ENCODE results near the gene CST5. TPM values are rescaled to one million over a fixed set of nuclear protein-coding genes. Genes with fewer than 3 reads are reported as not detected.
"Not testable (repeated sequence)": the region's sequence is repeated elsewhere in the genome, so short reads cannot be mapped to it uniquely, and the experiment has no call there.

The CST5 gene
- total RNA-seq, 2 experiments from 2014 or later = not detected

DNA sequence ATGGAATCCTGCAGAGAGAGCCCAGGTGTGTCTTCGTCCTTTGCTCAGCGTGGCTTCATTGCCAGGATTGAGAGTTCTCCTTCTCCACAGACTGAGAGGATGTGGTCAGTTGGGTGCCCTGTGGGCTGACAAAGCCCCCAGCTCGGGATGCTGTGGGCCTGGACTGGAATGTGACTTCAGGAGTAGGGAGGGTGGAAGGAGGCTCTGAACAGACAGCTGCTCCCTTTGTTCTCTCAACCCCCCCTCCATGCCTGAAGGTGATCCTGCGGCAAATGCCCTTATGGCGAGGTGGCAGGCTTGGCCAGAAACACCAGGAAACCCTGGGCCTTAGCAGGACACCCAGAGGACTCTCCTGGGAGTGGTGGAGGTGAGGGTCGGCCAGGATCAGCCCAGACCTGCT, 1.8 kb upstream of the CST5 start:
- no peak for DNase-seq
- H3K27me3 Mint-ChIP-seq = peaks cover 2% of the 10 kb centered on the region
- ChIA-PET CTCF (no interaction called here), POLR2A (no interaction called here)
- H3K9me3 Mint-ChIP-seq = no peaks in the 10 kb centered on the region
- no peak overlapping the region for H3K4me3 Mint-ChIP-seq
- no peak overlapping the region for H3K27ac Mint-ChIP-seq
- no peaks in the 10 kb centered on the region for H3K36me3 Mint-ChIP-seq (ENCODE audit: low read depth)
- no peaks in the 10 kb centered on the region for H3K4me1 Mint-ChIP-seq

- H3K4me3 Mint-ChIP-seq = no peak overlapping the region
- ChIA-PET POLR2A (no interaction called here), CTCF (interaction anchor here (1.0 kb wide), 1 partner anchor 67 kb away, joined by 3 read pairs; no protein-coding TSS in a partner anchor)
- peak overlapping the region; percentile 27 for H3K27ac Mint-ChIP-seq
- peaks cover 2% of the 10 kb centered on the region for H3K27me3 Mint-ChIP-seq
- no peaks in the 10 kb centered on the region for H3K9me3 Mint-ChIP-seq
- H3K4me1 Mint-ChIP-seq = no peaks in the 10 kb centered on the region
- H3K36me3 Mint-ChIP-seq (ENCODE audit: low read depth) = no peaks in the 10 kb centered on the region
- DNase-seq = no peak
These were observed 869 bp upstream of the CST5 start for GRCh38 chr20:23880417-23880816.

DNA sequence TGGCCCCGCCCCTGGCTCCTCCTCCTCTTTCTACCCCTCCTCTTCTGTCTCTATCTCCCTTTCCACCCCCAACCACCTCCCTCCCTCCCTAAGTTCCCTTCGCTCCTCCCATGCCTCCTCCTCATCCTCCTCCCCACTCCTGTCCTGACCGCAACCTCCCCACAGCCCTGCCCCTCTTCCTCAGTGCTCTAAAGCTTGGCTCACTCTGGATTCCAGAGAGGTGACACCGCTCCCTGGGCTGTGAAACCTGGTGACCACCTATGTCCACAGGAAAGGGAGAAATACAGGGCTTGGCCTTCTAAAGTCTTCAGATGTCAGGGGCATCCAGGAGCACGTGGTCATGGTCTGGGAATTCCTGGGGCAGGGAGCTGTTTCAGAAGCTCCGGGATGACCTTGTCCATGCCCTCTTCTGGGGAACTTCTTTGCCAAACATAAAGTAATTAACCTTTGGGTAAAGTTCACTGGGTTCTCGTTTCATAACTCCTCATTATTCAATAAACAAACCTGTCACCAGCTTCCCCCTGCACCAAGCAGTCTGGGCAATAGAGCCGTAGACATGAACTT, 345 bp upstream of the CST5 start:
- Mint-ChIP-seq H3K4me3 (no peak overlapping the region), H3K4me1 (peaks cover 3% of the 10 kb centered on the region), H3K27ac (no peak overlapping the region)

DNA sequence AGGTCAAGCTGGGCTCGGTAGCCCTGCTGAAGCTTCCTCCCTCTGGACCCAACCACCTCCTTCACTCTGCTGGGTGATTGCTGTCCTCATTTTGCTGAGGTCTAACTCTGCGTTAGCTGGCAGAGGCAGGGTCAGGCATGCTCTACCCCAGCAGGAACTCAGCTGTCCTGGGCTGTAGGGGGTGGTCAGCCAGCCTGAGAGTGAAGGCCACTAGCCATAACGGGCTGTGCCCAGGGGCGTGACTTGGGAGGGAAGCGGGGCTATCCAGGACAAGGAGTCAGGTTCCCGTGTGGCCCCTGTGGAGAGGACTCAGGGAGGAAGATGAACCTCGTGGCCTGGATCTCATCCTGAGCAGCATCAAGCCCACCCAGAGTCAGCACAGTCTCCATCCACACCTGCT, 761 bp downstream of the CST5 start:
- no peak for DNase-seq
- Mint-ChIP-seq H3K27ac (no peak overlapping the region), H3K9me3 (no peaks in the 10 kb centered on the region), H3K4me3 (no peak overlapping the region), H3K36me3 (ENCODE audit: low read depth) (no peaks in the 10 kb centered on the region), H3K27me3 (peaks cover 2% of the 10 kb centered on the region), H3K4me1 (peaks cover 14% of the 10 kb centered on the region)
- ChIA-PET POLR2A (no interaction called here), CTCF (no interaction called here)

More for the DNA sequence above, 345 bp upstream of the CST5 start:
- POLR2A ChIA-PET = no interaction called here
- CTCF ChIA-PET = interaction anchor here (1.0 kb wide), 1 partner anchor 67 kb away, joined by 3 read pairs; no protein-coding TSS in a partner anchor
- no peaks in the 10 kb centered on the region for H3K36me3 Mint-ChIP-seq (ENCODE audit: low read depth)
- H3K9me3 Mint-ChIP-seq = no peaks in the 10 kb centered on the region
- peaks cover 2% of the 10 kb centered on the region for H3K27me3 Mint-ChIP-seq
- no peak for DNase-seq

DNA sequence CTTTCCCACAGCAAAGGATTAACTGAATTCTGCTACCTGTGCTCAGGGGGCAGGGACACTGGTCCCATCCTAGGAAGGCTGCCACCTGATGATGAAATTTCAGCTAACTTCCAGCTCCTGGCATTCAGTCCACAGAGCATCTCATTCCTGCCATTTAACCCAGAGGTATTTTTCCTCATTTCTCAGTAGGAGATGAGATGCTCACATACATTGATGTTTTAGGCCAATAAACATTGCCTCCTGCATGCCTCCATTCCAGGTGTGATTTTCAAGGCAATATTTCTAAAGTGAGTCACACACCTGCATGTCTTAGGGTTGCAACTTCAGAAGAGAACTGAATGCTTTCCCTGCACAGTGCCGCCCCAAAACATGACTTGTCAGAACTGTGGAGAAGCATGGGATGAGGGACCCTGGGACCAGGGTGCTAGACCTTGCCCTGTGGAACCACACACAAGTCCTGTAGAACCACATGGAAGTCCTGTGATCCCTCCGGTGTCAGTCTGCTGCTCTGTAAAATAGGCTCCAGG, 1.5 kb downstream of the CST5 start:
- CTCF ChIA-PET; H3K9me3 Mint-ChIP-seq; H3K36me3 Mint-ChIP-seq (ENCODE audit: low read depth); H3K27me3 Mint-ChIP-seq; H3K27ac Mint-ChIP-seq; POLR2A ChIA-PET; DNase-seq; H3K4me3 Mint-ChIP-seq: not testable (repeated sequence)
- peaks cover 21% of the 10 kb centered on the region for H3K4me1 Mint-ChIP-seq

DNA sequence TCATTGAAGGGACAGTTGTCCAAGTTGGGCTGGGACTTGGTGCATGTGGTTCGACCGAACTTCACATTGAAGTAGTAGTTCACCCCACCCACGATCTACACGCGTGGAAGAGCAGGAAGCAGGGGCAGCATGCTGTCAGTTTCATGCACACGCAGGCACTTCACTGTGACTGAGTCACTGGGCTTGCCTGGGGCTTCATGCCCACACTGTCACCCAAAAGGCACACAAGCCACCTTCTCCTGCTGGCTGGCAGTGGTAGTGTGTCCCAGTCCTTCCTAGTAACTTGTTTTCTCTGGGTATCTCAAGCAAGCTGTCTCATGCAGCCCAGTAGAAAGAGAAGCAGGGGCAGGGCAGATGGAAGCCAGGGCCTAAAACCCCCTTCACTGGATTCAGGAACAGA, 2.0 kb downstream of the CST5 start:
- ChIA-PET CTCF (no interaction called here), POLR2A (no interaction called here)
- no peak for DNase-seq
- Mint-ChIP-seq H3K4me3 (no peak overlapping the region), H3K9me3 (no peaks in the 10 kb centered on the region), H3K27ac (no peak overlapping the region), H3K27me3 (peaks cover 2% of the 10 kb centered on the region), H3K36me3 (ENCODE audit: low read depth) (no peaks in the 10 kb centered on the region), H3K4me1 (peaks cover 27% of the 10 kb centered on the region)

DNA sequence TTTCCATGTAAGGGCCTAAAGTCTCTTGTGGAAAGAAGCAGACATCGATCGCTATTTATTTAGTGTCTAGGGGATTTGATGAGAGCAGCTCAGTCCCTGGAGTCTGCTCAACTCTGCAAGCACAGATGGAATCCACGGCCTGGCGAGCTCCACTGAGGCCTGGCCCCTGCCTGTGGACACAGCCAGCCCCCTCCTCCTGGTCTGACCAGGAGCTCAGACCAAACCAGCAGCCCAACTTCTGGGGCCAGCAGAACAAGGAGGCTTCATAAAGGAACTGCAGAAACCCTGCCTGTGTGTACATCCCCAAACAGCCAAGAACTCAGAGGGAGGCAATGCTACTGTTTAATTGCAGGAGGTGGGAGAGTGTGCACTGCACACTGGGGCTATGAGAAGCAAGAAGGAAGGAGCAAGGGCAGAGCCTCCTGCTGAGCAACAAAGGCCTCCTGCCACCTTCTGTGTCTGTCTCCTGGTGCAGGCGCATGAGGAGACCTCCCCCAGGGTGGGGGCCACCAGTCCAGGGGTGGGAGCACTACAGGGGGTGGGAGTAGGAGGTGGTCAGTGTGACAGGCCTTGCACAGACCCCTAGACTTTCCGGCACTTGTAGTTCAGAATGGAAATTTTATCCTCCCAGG, 3.8 kb downstream of the CST5 start:
- no peak for DNase-seq
- no peak overlapping the region for H3K27ac Mint-ChIP-seq
- no peak overlapping the region for H3K4me3 Mint-ChIP-seq
- ChIA-PET CTCF (no interaction called here), POLR2A (no interaction called here)
- peaks cover 27% of the 10 kb centered on the region for H3K4me1 Mint-ChIP-seq
- H3K9me3 Mint-ChIP-seq = no peaks in the 10 kb centered on the region
- peaks cover 2% of the 10 kb centered on the region for H3K27me3 Mint-ChIP-seq
- H3K36me3 Mint-ChIP-seq (ENCODE audit: low read depth) = no peaks in the 10 kb centered on the region

GRCh38 chr20:23874747-23875146, 4.8 kb downstream of the CST5 start:
- Mint-ChIP-seq H3K9me3 (no peaks in the 10 kb centered on the region), H3K4me1 (peaks cover 34% of the 10 kb centered on the region), H3K36me3 (ENCODE audit: low read depth) (no peaks in the 10 kb centered on the region), H3K27me3 (no peaks in the 10 kb centered on the region), H3K4me3 (no peak overlapping the region), H3K27ac (peak overlapping the region; percentile 65)
- POLR2A ChIA-PET = no interaction called here
- no peak for DNase-seq
- CTCF ChIA-PET = no interaction called here

DNA sequence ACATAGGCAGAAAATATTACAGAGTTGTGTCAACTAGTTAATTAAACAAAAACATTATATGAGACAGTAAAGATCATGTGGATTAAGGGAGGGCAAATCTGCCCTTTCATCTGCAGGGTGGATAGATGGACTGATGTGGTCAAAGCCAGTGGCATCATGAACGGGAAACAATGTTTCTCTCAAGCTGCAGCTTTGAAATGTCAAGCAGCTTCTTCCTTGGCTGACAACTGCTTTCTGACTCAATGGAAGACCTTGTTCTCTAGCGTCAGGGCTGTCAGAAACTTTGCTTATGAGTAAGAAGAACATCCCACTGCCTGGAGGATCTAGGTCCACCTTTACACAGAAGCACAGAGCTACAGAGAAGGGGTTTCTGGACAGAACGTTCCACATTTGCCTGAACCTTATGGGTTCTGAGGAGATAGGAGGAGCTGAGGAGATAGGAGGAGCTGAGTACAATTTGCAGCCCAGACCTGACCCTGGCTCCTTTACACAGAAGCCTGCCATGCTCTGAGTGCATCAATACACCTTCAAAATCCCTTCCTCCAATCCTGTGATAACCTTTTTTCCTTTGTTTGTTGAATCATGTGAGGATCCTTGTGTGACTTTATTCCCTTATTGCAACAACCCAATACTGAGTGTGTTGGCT, 6.1 kb downstream of the CST5 start:
- Mint-ChIP-seq H3K9me3 (no peaks in the 10 kb centered on the region), H3K4me1 (peaks cover 36% of the 10 kb centered on the region), H3K4me3 (no peak overlapping the region), H3K36me3 (ENCODE audit: low read depth) (no peaks in the 10 kb centered on the region), H3K27ac (peak overlapping the region; percentile 87), H3K27me3 (no peaks in the 10 kb centered on the region)
- peak; percentile 33 for DNase-seq
- CTCF ChIA-PET = no interaction called here
- POLR2A ChIA-PET = no interaction called here

GRCh38 chr20:23872065-23872464, 7.5 kb downstream of the CST5 start:
- no peak for DNase-seq
- Mint-ChIP-seq H3K4me3 (no peak overlapping the region), H3K27me3 (no peaks in the 10 kb centered on the region), H3K9me3 (no peaks in the 10 kb centered on the region), H3K4me1 (peaks cover 36% of the 10 kb centered on the region), H3K36me3 (ENCODE audit: low read depth) (no peaks in the 10 kb centered on the region), H3K27ac (no peak overlapping the region)
- ChIA-PET POLR2A (no interaction called here), CTCF (no interaction called here)

DNA sequence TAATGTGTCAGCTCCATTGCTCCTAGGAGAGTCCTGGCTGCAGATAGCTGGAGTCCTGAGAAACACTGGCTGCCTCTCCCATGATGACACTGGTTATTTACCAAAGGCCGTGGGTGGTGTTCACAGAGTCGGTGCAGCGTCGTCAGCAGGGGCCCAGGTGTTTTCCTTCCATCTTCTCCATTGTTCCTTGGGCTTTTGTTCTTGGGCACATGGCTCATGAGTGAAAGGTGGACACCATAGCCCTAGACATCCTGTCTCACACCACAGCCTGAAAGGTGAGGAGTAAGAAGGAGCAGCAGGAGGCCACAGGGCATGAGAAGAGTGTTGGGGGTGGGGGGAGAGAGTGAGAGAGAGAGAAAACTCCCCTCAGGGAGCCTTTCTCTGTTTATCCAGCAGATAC, 9.1 kb downstream of the CST5 start:
- Mint-ChIP-seq H3K9me3 (no peaks in the 10 kb centered on the region), H3K36me3 (ENCODE audit: low read depth) (no peaks in the 10 kb centered on the region), H3K27me3 (no peaks in the 10 kb centered on the region), H3K4me1 (peaks cover 36% of the 10 kb centered on the region), H3K27ac (no peak overlapping the region), H3K4me3 (no peak overlapping the region)
- ChIA-PET CTCF (no interaction called here), POLR2A (no interaction called here)
- DNase-seq = no peak

DNA sequence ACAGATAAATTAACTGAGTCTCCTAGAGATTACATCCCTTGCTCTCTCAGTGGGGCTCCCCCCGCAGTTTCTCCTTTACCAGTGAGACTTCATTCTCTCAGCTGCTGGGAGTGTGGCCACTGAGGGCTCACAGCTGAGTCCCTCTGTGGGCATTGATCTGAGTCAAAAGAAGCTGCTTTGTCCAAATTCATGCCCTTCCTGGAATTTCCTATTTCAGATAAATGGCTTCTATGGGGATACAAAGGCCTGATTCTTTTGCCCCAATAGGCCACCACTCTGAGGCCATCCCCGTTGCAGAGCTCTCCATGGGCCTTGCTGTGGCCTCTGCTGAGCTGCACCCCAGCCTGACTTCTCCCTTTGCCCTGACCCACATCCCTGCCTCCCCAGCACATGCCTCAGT, 10.0 kb downstream of the CST5 start:
- ChIA-PET CTCF (no interaction called here), POLR2A (no interaction called here)
- Mint-ChIP-seq H3K4me3 (no peak overlapping the region), H3K36me3 (ENCODE audit: low read depth) (no peaks in the 10 kb centered on the region), H3K9me3 (no peaks in the 10 kb centered on the region), H3K27ac (no peak overlapping the region), H3K4me1 (peaks cover 28% of the 10 kb centered on the region), H3K27me3 (no peaks in the 10 kb centered on the region)
- DNase-seq = no peak

GRCh38 chr20:23868321-23868720, 11.2 kb downstream of the CST5 start:
- peaks cover 16% of the 10 kb centered on the region for H3K4me1 Mint-ChIP-seq
- ChIA-PET POLR2A (no interaction called here), CTCF (no interaction called here)
- no peak overlapping the region for H3K4me3 Mint-ChIP-seq
- no peak for DNase-seq
- no peak overlapping the region for H3K27ac Mint-ChIP-seq
- no peaks in the 10 kb centered on the region for H3K9me3 Mint-ChIP-seq
- H3K27me3 Mint-ChIP-seq = no peaks in the 10 kb centered on the region
- no peaks in the 10 kb centered on the region for H3K36me3 Mint-ChIP-seq (ENCODE audit: low read depth)
